ENCODE data around the gene NAT8. TPM values are rescaled to one million over a fixed set of nuclear protein-coding genes. Genes with fewer than 3 reads are reported as not detected.

NAT8 gene
- total and polyA plus RNA-seq, 11 donors: not detected

DNA sequence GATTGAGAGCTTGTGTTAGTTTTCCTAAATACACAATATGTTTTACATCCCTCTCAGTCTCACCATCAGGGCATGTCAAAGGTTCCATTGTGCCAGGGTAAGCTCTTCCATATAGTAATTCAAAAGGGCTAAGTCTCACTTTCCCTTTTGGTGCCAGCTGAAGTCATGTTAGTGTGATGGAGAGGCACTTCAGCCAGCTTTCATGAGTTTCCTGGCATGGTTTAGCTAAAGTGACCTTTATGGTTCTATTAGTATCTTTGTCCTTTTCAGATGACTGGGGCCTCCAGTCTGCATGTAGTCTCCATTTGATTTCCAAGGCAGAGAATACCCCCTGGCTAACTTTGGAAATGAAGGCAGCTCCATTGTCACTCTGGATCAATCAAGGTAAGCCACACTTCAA is 27.2 kb downstream of the NAT8 start:
- ATAC-seq (peak in 3 of 4 donors; percentile 61 to 78 (median 65)), DNase-seq (no peak)
- Histone ChIP-seq H3K9me3 (no peaks in the 10 kb centered on the region), H3K4me3 (no peak overlapping the region), H3K27ac (no peak overlapping the region), H3K4me1 (peaks cover 0 to 9% (median 0%) of the 10 kb centered on the region in 12 donors), H3K27me3 (no peaks in the 10 kb centered on the region), H3K36me3 (peaks cover 0 to 8% (median 0%) of the 10 kb centered on the region in 9 donors)
- intact Hi-C loops (cut with DNase I): no loop called here
- TF ChIP-seq POLR2A (IDR thresholded peaks at IDR 0.05): no peak
- TF ChIP-seq, protein P1, sequence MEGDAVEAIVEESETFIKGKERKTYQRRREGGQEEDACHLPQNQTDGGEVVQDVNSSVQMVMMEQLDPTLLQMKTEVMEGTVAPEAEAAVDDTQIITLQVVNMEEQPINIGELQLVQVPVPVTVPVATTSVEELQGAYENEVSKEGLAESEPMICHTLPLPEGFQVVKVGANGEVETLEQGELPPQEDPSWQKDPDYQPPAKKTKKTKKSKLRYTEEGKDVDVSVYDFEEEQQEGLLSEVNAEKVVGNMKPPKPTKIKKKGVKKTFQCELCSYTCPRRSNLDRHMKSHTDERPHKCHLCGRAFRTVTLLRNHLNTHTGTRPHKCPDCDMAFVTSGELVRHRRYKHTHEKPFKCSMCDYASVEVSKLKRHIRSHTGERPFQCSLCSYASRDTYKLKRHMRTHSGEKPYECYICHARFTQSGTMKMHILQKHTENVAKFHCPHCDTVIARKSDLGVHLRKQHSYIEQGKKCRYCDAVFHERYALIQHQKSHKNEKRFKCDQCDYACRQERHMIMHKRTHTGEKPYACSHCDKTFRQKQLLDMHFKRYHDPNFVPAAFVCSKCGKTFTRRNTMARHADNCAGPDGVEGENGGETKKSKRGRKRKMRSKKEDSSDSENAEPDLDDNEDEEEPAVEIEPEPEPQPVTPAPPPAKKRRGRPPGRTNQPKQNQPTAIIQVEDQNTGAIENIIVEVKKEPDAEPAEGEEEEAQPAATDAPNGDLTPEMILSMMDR (IDR thresholded peaks at IDR 0.05): no peak

DNA sequence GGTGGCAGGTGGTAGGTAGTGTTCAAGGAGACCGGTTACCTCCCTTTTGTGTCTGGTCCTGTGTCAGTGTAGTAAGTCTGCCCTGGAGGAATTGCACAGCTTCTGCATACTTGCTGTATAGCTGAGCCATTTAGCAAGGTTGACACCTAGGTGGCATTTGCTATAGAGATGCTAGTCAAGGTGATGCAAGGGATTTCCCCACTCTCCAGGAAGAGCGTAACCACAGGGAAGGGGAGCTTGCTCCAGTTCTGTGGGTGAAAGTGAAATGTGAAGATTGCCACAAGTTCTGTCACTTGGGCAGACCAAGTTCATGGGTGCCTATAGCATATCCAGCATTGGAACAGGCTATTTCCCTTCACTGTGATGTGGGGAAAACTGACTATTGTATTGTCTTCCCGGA is 28.1 kb downstream of the NAT8 start:
- Histone ChIP-seq H3K27me3 (no peaks in the 10 kb centered on the region), H3K4me1 (peaks cover 0 to 9% (median 0%) of the 10 kb centered on the region in 12 donors), H3K27ac (no peak overlapping the region), H3K36me3 (peaks cover 0 to 16% (median 2%) of the 10 kb centered on the region in 9 donors), H3K4me3 (no peak overlapping the region), H3K9me3 (no peaks in the 10 kb centered on the region)
- intact Hi-C loops (cut with DNase I): no loop called here
- TF ChIP-seq, protein P1 (IDR thresholded peaks at IDR 0.05): no peak
- no peak for TF ChIP-seq POLR2A (IDR thresholded peaks at IDR 0.05)
- DNase-seq (no peak), ATAC-seq (no peak)
- WGBS, 4 donors: 92 to 93% (median 93%) methylated on average over 2 to 3 of the region's 3 CpGs

DNA sequence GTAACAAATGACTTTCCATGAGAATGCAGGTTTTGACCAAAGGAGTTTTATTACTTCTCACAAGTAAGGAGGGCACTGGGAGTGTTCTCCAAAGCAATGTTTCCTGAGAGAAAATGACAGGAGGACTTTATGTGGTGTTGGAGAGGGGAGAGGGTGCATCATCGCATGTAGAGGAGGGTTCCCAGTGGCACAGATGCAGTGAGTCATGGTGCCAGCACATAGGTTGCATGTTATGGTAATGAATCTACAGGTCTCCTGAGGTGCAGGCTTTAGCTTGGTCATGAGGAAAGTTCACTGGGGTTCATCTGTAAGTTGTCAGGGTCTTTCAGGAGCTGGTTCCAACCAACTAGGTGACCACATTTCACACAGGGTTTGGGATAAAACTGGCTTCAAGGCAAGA is 30.4 kb downstream of the NAT8 start:
- intact Hi-C loops (cut with DNase I): no loop called here
- H3K36me3 ChIP-seq: peaks cover 0 to 31% (median 6%) of the 10 kb centered on the region in 9 donors
- no peak overlapping the region for H3K4me3 ChIP-seq
- peaks cover 0 to 9% (median 0%) of the 10 kb centered on the region in 12 donors for H3K4me1 ChIP-seq
- WGBS, 4 donors: 96 to 100% (median 97%) methylated on average over 1 of the region's 1 CpG
- H3K27me3 ChIP-seq: no peaks in the 10 kb centered on the region
- TF ChIP-seq, protein P1 (IDR thresholded peaks at IDR 0.05): no peak
- TF ChIP-seq POLR2A (IDR thresholded peaks at IDR 0.05): no peak
- DNase-seq (no peak), ATAC-seq (no peak)
- no peaks in the 10 kb centered on the region for H3K9me3 ChIP-seq
- no peak overlapping the region for H3K27ac ChIP-seq

DNA sequence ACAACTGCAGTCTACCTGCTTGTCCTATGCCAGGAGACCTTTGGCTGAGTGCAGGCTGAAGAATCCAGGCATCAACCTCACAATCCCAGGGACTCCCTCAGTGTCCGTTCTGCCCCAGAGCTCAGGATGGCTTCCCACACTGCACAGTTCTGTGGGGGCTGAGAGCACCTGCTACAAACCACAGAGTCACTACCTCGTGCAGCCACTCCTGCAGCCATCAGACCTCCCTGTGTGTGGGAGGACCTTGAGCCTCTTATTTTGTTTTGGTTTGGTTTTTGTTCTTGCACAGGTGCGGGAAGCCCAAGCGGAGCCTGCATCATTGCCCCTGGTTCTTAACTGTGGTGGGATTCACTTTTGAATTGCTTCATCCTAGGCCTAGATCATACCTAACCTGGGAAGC is 31.0 kb downstream of the NAT8 start:
- Histone ChIP-seq H3K4me3 (no peak overlapping the region), H3K4me1 (peaks cover 0 to 9% (median 0%) of the 10 kb centered on the region in 12 donors), H3K27me3 (no peaks in the 10 kb centered on the region), H3K9me3 (no peaks in the 10 kb centered on the region), H3K36me3 (peaks cover 0 to 34% (median 6%) of the 10 kb centered on the region in 9 donors), H3K27ac (no peak overlapping the region)
- TF ChIP-seq, protein P1 (IDR thresholded peaks at IDR 0.05): no peak
- no peak for TF ChIP-seq POLR2A (IDR thresholded peaks at IDR 0.05)
- 57 to 88% (median 80%) methylated on average over 4 of the region's 4 CpGs for WGBS, 4 donors
- DNase-seq (no peak), ATAC-seq (no peak)
- intact Hi-C loops (cut with DNase I): no loop called here
